ENCODE measurements around the gene GRID1. TPM values are rescaled to one million over a fixed set of nuclear protein-coding genes. Genes with fewer than 3 reads are reported as not detected.

Gene GRID1
- total RNA-seq, 3 donors from 2014 or later = 2.3 to 8.5 (median 5.9) TPM

DNA sequence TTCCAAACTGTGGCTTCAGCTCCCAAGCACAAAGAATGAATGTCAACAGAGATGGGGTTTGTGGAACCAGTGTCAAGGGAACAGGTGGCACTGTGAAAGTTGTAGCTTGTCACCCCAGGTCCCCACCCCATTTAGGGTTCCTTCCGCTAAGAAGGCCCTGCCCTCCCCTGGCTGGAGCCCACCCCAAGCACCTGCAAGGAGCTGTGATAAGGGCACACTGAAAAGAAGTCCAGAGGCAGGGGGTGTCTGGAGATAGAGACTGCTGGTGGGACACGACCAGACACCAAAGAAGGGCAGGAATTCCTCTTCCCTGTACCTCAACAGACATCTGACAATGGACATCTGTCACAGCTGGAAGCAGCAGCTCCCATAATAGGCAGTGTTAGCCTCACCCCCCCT, 4.5 kb downstream of the GRID1 start:
- Histone ChIP-seq H3K27me3 (peaks cover 0 to 38% of the 10 kb centered on the region in 2 donors), H3K4me1 (peaks cover 0 to 2% of the 10 kb centered on the region in 2 donors), H3K36me3 (no peaks in the 10 kb centered on the region), H3K27ac (no peak overlapping the region), H3K9me3 (no peaks in the 10 kb centered on the region), H3K4me3 (no peak overlapping the region)
- peak in 1 of 2 donors; percentile 10 for DNase-seq (ENCODE audit: low spot score in 2 of 2)
- intact Hi-C loops (cut with DNase I; ENCODE audit: low total_unique reads) = no loop called here
- TF ChIP-seq, protein P1, sequence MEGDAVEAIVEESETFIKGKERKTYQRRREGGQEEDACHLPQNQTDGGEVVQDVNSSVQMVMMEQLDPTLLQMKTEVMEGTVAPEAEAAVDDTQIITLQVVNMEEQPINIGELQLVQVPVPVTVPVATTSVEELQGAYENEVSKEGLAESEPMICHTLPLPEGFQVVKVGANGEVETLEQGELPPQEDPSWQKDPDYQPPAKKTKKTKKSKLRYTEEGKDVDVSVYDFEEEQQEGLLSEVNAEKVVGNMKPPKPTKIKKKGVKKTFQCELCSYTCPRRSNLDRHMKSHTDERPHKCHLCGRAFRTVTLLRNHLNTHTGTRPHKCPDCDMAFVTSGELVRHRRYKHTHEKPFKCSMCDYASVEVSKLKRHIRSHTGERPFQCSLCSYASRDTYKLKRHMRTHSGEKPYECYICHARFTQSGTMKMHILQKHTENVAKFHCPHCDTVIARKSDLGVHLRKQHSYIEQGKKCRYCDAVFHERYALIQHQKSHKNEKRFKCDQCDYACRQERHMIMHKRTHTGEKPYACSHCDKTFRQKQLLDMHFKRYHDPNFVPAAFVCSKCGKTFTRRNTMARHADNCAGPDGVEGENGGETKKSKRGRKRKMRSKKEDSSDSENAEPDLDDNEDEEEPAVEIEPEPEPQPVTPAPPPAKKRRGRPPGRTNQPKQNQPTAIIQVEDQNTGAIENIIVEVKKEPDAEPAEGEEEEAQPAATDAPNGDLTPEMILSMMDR (IDR thresholded peaks at IDR 0.05) = no peak
- TF ChIP-seq POLR2AphosphoS5 (IDR thresholded peaks at IDR 0.05) (no peak), POLR2A (IDR thresholded peaks at IDR 0.05) (no peak)

DNA sequence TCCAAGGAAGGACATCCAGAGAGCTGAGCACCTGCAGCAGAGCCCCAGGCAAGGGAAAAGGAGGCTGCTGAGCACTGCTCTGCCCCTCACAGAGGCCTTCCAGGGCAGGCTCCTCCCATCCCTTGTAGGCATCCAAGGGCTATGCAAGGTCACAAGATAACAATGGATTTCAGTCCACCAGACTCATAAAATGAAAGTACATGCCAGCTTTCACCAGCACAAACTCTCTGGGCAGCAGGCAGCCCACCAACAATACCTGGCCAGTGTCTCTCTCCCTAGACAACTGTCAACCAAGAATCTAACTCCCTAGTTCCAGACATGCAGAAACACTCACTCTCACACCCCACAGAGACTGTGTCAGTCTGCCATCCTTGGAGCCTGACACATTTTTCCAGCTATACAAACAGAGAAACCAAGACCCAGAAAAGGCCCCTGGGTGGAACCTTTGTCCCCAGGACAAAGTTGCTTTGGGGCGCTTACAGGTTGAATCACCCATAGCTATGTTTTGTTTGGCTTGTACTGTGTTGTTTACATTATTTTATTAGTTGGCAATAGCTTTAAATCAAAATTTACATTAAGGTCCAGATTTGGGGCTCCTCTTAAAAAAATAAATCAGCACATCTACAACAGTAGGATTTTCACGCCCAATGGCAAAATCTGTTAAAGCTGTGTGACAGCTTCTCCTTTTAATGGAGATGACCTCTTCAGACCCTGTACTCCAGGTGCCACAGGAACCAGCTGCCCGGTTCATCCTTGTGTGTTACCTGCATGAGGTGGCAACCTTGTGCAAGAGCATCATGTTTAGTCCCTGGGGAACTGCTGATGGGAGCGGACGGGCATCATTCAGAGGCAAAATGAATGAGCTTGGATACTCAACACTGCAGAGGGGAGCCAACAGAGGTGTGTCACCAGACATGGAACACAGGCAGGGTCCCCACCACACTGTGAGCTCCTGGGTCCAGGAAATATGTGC, 5.2 kb downstream of the GRID1 start:
- intact Hi-C loops (cut with DNase I; ENCODE audit: low total_unique reads) = no loop called here
- no peaks in the 10 kb centered on the region for H3K4me1 ChIP-seq
- H3K27ac ChIP-seq = no peak overlapping the region
- TF ChIP-seq, protein P1 (IDR thresholded peaks at IDR 0.05) = no peak
- TF ChIP-seq POLR2A (IDR thresholded peaks at IDR 0.05) = no peak
- no peaks in the 10 kb centered on the region for H3K36me3 ChIP-seq
- no peak overlapping the region for H3K4me3 ChIP-seq
- no peaks in the 10 kb centered on the region for H3K9me3 ChIP-seq
- H3K27me3 ChIP-seq = peaks cover 0 to 33% of the 10 kb centered on the region in 2 donors
- DNase-seq (ENCODE audit: low spot score in 2 of 2) = peak in 1 of 2 donors; percentile 43

DNA sequence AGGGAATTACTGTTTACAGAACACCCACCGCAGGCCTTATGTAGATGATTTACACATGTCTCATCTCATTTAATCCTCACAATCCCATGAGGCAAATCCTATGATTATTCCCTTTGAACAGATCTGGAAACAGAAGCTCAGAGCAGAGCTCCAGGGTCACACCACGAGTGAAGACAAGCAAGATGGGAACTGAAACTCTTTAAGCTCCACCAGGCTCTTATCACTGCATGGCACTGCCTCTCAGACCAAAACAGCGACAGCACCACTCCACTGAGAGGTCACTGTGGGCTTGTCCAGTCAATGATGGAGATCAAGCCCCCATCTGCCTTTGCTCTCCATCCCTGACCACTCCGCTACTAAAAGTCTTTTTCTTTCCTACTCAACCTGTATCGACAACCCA, 5.9 kb downstream of the GRID1 start:
- no peaks in the 10 kb centered on the region for H3K9me3 ChIP-seq
- intact Hi-C loops (cut with DNase I; ENCODE audit: low total_unique reads) = no loop called here
- H3K27ac ChIP-seq = no peak overlapping the region
- H3K4me3 ChIP-seq = no peak overlapping the region
- peak in 1 of 2 donors; percentile 22 for DNase-seq (ENCODE audit: low spot score in 2 of 2)
- H3K27me3 ChIP-seq = peaks cover 0 to 29% of the 10 kb centered on the region in 2 donors
- H3K36me3 ChIP-seq = no peaks in the 10 kb centered on the region
- no peaks in the 10 kb centered on the region for H3K4me1 ChIP-seq
- TF ChIP-seq, protein P1 (IDR thresholded peaks at IDR 0.05) = no peak
- no peak for TF ChIP-seq POLR2AphosphoS5 (IDR thresholded peaks at IDR 0.05)
- TF ChIP-seq POLR2A (IDR thresholded peaks at IDR 0.05) = no peak

DNA sequence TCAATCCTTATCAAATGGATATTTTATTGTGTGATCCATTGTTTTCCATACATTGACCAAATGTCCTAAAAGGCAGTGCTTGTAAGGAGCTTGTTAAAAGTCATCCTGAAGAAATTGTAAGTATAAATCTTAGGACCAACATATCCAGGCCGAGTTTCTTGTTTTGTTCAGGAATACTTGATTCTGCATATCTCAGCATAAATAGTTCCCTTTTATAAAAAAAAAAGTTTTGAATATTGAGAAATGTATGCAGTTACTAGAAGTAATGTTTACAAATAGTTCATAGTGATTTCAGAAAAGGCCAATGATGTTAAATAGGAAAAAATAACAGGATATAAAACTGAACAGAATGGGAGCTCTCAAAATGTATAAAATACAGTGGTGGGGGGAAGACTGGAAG, 6.6 kb downstream of the GRID1 start:
- intact Hi-C loops (cut with DNase I; ENCODE audit: low total_unique reads) = no loop called here
- no peak for DNase-seq (ENCODE audit: low spot score in 2 of 2)
- H3K4me1 ChIP-seq = no peaks in the 10 kb centered on the region

More for the DNA sequence above, 6.6 kb downstream of the GRID1 start:
- H3K36me3 ChIP-seq = no peaks in the 10 kb centered on the region
- TF ChIP-seq POLR2AphosphoS5 (IDR thresholded peaks at IDR 0.05) = no peak
- no peak for TF ChIP-seq POLR2A (IDR thresholded peaks at IDR 0.05)
- TF ChIP-seq, protein P1 (IDR thresholded peaks at IDR 0.05) = no peak
- H3K9me3 ChIP-seq = no peaks in the 10 kb centered on the region
- H3K4me3 ChIP-seq = no peak overlapping the region
- peaks cover 0 to 22% of the 10 kb centered on the region in 2 donors for H3K27me3 ChIP-seq
- no peak overlapping the region for H3K27ac ChIP-seq

Measured in breast epithelium (tissue), 4 donors.